HG03097 (cell line): ENCODE results near the gene TNNI3.

Experiments used
- ATAC-seq: cut with Tn5 transposase; IDR thresholded peaks from one replicate; pipeline ENCODE4 v1.9.1; 2021; ENCODE audit not compliant: unreplicated experiment, low FRiP score

TNNI3 gene

GRCh38 chr19:55147545-55148251 is 9.8 kb downstream of the TNNI3 start:
- ATAC-seq, result no peak

DNA sequence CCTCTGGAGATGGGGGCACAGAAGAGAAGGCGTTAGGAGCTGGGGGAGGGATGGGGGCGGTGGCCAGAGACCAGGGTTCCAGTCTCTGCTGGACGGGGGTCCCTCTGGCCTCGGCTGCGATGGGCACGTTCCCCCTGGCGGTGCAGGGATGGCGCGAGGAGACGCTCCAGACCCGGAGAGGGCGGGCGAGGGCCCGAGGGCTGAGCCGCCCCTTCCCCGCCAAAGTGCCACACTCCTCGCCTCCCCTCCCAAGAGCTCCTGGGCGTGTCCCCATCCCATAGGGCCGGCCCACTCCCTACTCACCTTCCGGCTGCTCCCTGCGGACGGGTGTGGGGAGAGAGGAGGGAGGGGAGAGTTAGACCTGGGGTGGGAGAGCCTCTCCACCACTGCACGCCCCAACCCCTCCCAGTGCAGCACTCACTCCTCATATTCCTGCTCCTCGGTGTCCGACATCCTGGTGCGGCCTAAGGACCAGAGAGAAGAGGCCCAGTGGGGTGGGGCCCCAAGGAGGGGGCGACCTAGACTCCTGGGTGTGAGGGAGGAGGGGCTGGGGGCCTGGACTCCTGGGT is 10.7 kb downstream of the TNNI3 start:
- no peak for ATAC-seq

- ATAC-seq, result no peak
Measured at GRCh38 chr19:55146078-55146704, 11.3 kb downstream of the TNNI3 start.

DNA sequence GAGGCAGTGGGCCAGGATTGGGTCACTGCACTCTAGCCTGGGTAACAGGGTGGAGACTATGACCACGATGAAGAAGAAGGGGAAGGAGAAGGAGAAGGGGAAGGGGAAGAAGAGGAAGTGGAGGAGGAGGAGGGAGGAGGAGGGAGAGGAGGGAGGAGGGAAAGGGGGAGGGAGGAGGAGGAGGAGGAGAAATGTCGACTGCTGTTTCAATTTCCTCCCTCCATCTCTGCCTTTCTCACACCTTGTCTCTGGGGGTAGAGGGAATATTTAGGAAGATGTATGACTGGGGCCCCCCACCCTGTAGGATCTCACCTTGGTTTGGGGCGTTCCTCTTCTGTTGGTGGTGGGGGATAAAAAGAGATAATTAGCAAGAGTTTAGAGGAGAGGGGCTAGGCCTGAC is 12.3 kb downstream of the TNNI3 start:
- no peak for ATAC-seq

GRCh38 chr19:55141696-55142095 is 15.8 kb downstream of the TNNI3 start:
- no peak for ATAC-seq

DNA sequence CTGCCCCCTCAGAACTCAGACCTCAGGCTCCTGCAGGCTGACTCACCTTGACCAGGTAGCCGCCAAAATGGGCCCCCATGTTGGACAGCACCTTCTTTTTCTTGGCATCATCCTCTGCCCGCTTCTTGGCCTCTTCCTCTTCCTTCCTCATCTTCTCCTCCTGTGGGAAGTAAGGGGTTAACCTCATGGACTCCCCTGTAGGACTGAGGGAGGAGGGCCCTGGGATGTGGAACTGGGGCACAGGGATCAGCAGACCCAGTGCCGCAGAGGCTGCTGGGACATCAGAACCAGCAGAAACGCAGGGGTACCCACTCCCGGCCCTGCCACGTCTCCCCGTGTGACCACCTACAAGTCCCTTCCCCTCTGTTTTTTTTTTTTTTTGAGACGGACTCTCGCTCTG is 19.6 kb downstream of the TNNI3 start:
- ATAC-seq, result no peak

DNA sequence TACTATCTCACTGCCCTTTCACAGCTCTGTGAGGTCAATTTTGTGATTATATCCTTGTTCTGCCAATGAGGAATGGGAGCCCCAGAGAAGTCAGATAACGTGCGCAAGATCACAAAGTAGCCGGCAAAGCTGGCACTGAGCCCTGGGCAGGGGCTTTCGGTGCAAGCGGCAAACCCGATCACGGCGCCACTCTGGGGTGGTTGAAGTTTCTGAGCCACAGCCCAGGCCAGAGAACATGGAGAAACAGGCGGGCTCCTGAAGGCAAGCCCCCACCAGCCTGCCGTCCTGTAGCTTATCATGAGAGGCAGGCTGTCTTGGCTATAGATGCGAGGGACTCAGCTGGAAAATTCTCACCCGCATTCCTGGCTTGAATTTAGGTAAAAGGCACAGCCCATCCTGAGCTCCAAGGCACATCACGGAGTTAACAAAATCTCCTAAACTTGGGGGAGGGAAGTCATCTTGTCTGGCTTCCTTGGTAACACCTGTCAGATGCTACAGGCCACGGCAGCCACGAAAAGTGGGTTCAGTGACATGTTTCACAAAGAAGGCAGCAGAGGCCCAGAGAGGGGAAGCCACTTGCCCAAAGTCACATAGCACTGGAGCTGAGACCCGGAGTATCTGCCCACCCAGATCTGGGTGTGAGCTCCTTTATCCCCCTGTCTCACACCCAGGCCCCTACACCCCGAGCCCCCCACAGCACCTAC is 21.0 kb downstream of the TNNI3 start:
- ATAC-seq, result no peak

- no peak for ATAC-seq
Measured at GRCh38 chr19:55134736-55135135, 22.8 kb downstream of the TNNI3 start.

DNA sequence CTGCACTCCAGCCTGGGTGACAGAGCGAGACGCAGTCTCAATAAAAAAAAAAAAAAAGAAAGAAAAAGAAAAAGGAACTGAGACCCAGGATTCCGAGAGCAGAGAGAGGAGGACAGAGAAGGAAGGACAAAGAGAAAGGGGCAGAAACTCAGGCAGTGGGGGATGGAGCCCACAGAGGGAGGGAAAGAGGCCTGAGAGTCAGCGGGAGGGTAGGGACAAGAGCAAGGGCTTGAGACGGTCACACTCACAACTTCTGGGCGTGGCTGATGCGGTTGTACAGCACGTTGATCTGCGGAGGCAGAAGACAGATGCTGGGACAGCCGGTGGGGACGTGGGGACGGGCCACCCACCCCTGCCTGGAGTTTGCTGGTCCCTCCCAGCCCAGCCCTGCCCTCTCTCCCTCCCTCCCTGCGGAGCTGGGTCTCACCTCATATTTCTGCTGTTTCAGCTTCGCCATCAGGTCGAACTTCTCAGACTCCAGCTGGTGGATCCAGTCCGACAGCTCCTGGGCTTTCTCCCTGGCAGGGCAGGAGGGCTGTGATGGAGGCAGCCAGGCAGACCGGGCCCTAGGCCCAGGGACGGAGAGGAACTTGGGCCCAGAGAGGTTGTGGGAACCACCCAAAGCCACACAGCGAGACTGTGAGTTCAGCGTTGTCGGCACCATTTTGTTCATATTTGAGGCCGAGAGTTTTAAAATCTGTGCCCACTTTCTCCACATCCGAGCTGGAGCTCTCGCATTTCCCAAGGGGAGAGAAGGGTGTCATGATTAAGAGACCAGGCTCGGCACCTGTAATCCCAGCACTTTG is 23.7 kb downstream of the TNNI3 start:
- ATAC-seq, result no peak

GRCh38 chr19:55132453-55133129 is 24.9 kb downstream of the TNNI3 start:
- no peak for ATAC-seq

- no peak for ATAC-seq
Measured at GRCh38 chr19:55131421-55131820, 26.1 kb downstream of the TNNI3 start.

- no peak for ATAC-seq
Measured at GRCh38 chr19:55119053-55119452, 38.5 kb downstream of the TNNI3 start.

GRCh38 chr19:55118401-55118991 is 39.0 kb downstream of the TNNI3 start:
- no peak for ATAC-seq

DNA sequence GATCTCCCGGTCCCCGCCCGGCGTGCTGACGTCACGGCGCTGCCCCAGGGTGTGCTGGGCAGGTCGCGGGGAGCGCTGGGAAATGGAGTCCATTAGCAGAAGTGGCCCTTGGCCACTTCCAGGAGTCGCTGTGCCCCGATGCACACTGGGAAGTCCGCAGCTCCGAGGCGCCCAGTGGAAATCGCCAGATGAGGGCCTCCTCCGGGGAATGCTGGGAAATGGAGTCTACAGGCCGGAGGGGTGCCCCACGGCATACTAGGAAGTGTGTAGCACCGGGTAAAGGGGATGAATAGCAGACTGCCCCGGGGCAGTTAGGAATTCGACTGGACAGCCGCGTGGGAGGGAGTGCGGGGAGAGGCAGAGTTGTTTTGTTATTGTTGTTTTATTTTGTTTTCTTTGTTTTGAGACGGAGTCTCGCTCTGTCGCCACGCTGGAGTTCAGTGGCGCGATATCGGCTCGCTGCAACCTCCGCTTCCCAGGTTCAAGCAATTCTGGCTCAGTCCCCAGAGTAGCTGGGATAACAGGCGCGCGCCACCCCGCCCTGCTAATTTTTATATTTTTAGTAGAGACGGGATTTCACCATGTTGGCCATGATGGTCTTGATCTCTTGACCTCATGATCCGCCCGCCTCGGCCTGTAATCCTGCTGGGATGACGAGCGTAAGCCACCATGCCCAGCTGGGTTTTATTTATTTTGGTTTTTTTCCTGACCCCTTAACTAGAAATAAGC is 39.7 kb downstream of the TNNI3 start:
- ATAC-seq, result peak; percentile 82

- ATAC-seq, result peak; percentile 11
Measured at GRCh38 chr19:55116859-55117662, 40.5 kb downstream of the TNNI3 start, which contains the start of gene PPP1R12C. Gene PPP1R12C, minus strand, starts transcription at chr19:55117637. Its CDS starts 94 bp downstream, at chr19:55117543.

DNA sequence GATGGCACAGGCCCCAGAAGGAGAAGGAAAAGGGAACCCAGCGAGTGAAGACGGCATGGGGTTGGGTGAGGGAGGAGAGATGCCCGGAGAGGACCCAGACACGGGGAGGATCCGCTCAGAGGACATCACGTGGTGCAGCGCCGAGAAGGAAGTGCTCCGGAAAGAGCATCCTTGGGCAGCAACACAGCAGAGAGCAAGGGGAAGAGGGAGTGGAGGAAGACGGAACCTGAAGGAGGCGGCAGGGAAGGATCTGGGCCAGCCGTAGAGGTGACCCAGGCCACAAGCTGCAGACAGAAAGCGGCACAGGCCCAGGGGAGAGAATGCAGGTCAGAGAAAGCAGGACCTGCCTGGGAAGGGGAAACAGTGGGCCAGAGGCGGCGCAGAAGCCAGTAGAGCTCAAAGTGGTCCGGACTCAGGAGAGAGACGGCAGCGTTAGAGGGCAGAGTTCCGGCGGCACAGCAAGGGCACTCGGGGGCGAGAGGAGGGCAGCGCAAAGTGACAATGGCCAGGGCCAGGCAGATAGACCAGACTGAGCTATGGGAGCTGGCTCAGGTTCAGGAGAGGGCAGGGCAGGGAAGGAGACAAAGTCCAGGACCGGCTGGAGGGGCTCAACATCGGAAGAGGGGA is 41.2 kb downstream of the TNNI3 start:
- no peak for ATAC-seq

DNA sequence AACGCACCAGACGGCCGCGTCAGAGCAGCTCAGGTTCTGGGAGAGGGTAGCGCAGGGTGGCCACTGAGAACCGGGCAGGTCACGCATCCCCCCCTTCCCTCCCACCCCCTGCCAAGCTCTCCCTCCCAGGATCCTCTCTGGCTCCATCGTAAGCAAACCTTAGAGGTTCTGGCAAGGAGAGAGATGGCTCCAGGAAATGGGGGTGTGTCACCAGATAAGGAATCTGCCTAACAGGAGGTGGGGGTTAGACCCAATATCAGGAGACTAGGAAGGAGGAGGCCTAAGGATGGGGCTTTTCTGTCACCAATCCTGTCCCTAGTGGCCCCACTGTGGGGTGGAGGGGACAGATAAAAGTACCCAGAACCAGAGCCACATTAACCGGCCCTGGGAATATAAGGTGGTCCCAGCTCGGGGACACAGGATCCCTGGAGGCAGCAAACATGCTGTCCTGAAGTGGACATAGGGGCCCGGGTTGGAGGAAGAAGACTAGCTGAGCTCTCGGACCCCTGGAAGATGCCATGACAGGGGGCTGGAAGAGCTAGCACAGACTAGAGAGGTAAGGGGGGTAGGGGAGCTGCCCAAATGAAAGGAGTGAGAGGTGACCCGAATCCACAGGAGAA is 42.0 kb downstream of the TNNI3 start:
- no peak for ATAC-seq
